OCI-LY3 (cell line): Measurements from ENCODE around the gene SNTG2.

Source experiments
- H2AFZ ChIP-seq: fragments of 200-600, 300-600 bp; shearing (Covaris generic); 2 replicates; pipeline ENCODE4 v1.6.0; 2014; ENCODE audit warnings: antibody characterized with exemption, low read depth, low read length
- H3K27ac ChIP-seq: fragments of 200-600, 300-600 bp; sonication (generic); 2 replicates; pipeline ENCODE4 v1.5.1; 2014; ENCODE audit warnings: mild to moderate bottlenecking, low read length, moderate library complexity, mixed read lengths
- H3K27me3 ChIP-seq: fragments of 200-600, 300-600 bp; sonication (generic); 2 replicates; pipeline ENCODE4 v1.6.1; 2014; ENCODE audit warnings: low read depth, low read length, mixed read lengths
- H3K36me3 ChIP-seq: fragments of 200-600, 300-600 bp; sonication (generic); replicated peaks from 2 replicates; pipeline ENCODE3; 2014; ENCODE audit warnings: low read depth, low read length, mixed read lengths
- H3K4me1 ChIP-seq: fragments of 300-600, 200-600 bp; sonication (generic); 2 replicates; pipeline ENCODE4 v1.6.1; 2014; ENCODE audit warnings: low read length, mixed read lengths
- H3K4me2 ChIP-seq: fragments of 200-600, 300-600 bp; sonication (generic); 2 replicates; pipeline ENCODE4 v1.6.1; 2014; ENCODE audit warnings: low read length, mixed read lengths
- H3K4me3 ChIP-seq: fragments of 300-600, 200-600 bp; sonication (generic); 2 replicates; pipeline ENCODE4 v1.5.1; 2014; ENCODE audit warnings: antibody characterized with exemption, mild to moderate bottlenecking, low read length, moderate library complexity
- H3K79me2 ChIP-seq: fragments of 300-600, 200-600 bp; shearing (Covaris generic); 2 replicates; pipeline ENCODE4 v1.6.1; 2014; ENCODE audit warnings: mild to moderate bottlenecking, low read length, mixed read lengths
- H3K9ac ChIP-seq: fragments of 300-600, 200-600 bp; shearing (Covaris generic); 2 replicates; pipeline ENCODE4 v1.6.0; 2014; ENCODE audit warnings: mild to moderate bottlenecking, low read length, moderate library complexity
- H3K9me3 ChIP-seq: fragments of 200-600, 300-600 bp; shearing (Covaris generic); 2 replicates; pipeline ENCODE4 v1.6.1; 2014; ENCODE audit warnings: low read length, mixed read lengths; ENCODE audit not compliant: insufficient read depth
- H4K20me1 ChIP-seq: fragments of 200-600, 300-600 bp; sonication (generic); 2 replicates; pipeline ENCODE4 v1.6.1; 2016; ENCODE audit warnings: low read length, mixed read lengths; ENCODE audit not compliant: insufficient read depth
- CTCF ChIP-seq: fragments of 200-600, 300-600 bp; sonication (generic); IDR thresholded peaks from 2 replicates; pipeline ENCODE4 v1.5.1; 2014; ENCODE audit warnings: antibody characterized with exemption, low read length, low read depth
- EZH2phosphoT487 ChIP-seq: fragments of 200-600 bp; shearing (Covaris generic); IDR thresholded peaks from 2 replicates; pipeline ENCODE4 v1.6.1; 2018; ENCODE audit warnings: antibody characterized with exemption, mixed run types, low read depth

Gene SNTG2

GRCh38 chr2:1136846-1137245 lies 186.2 kb downstream of the SNTG2 start:
- H3K36me3 ChIP-seq: no peaks in the 10 kb centered on the region
- H3K27ac ChIP-seq: no peak overlapping the region
- no peaks in the 10 kb centered on the region for H3K9me3 ChIP-seq
- H3K4me2 ChIP-seq: no peak overlapping the region
- TF ChIP-seq CTCF: no peak
- TF ChIP-seq EZH2phosphoT487: no peak
- H3K4me3 ChIP-seq: no peak overlapping the region
- H3K9ac ChIP-seq: no peak overlapping the region
- H3K27me3 ChIP-seq: no peaks in the 10 kb centered on the region
- H3K79me2 ChIP-seq: no peaks in the 10 kb centered on the region
- no peaks in the 10 kb centered on the region for H4K20me1 ChIP-seq
- H2AFZ ChIP-seq: no peak overlapping the region
- H3K4me1 ChIP-seq: no peaks in the 10 kb centered on the region

GRCh38 chr2:1137264-1137663 lies 186.6 kb downstream of the SNTG2 start:
- Histone ChIP-seq H3K4me1 (no peaks in the 10 kb centered on the region), H3K9ac (no peak overlapping the region), H4K20me1 (no peaks in the 10 kb centered on the region), H3K4me2 (no peak overlapping the region), H3K4me3 (no peak overlapping the region), H3K79me2 (no peaks in the 10 kb centered on the region), H3K27ac (no peak overlapping the region), H3K27me3 (no peaks in the 10 kb centered on the region), H2AFZ (no peak overlapping the region), H3K36me3 (no peaks in the 10 kb centered on the region), H3K9me3 (no peaks in the 10 kb centered on the region)
- TF ChIP-seq EZH2phosphoT487 (no peak), CTCF (no peak)

GRCh38 chr2:1137913-1138391 lies 187.3 kb downstream of the SNTG2 start:
- TF ChIP-seq CTCF (no peak), EZH2phosphoT487 (no peak)

GRCh38 chr2:1140389-1141003 lies 189.8 kb downstream of the SNTG2 start:
- H3K4me1 ChIP-seq: no peaks in the 10 kb centered on the region
- no peak for TF ChIP-seq EZH2phosphoT487
- TF ChIP-seq CTCF: peak; percentile 75

More at GRCh38 chr2:1137913-1138391, 187.3 kb downstream of the SNTG2 start:
- no peak overlapping the region for H2AFZ ChIP-seq
- no peaks in the 10 kb centered on the region for H3K27me3 ChIP-seq
- no peak overlapping the region for H3K4me3 ChIP-seq
- no peak overlapping the region for H3K9ac ChIP-seq
- H4K20me1 ChIP-seq: no peaks in the 10 kb centered on the region
- H3K36me3 ChIP-seq: no peaks in the 10 kb centered on the region
- H3K4me2 ChIP-seq: no peak overlapping the region
- H3K9me3 ChIP-seq: no peaks in the 10 kb centered on the region
- H3K79me2 ChIP-seq: no peaks in the 10 kb centered on the region
- no peaks in the 10 kb centered on the region for H3K4me1 ChIP-seq
- H3K27ac ChIP-seq: no peak overlapping the region

More at GRCh38 chr2:1140389-1141003, 189.8 kb downstream of the SNTG2 start:
- Histone ChIP-seq H3K79me2 (no peaks in the 10 kb centered on the region), H4K20me1 (no peaks in the 10 kb centered on the region), H3K4me2 (no peak overlapping the region), H3K27ac (no peak overlapping the region), H3K9ac (no peak overlapping the region), H3K27me3 (no peaks in the 10 kb centered on the region), H3K4me3 (no peak overlapping the region), H2AFZ (no peak overlapping the region), H3K36me3 (no peaks in the 10 kb centered on the region), H3K9me3 (no peaks in the 10 kb centered on the region)
